Lung (tissue), 12 donors: ENCODE measurements around the gene TASP1. TPM values are rescaled to one million over a fixed set of nuclear protein-coding genes. Genes with fewer than 3 reads are reported as not detected.

Source experiments
- ATAC-seq: fragments of 200-7000 bp; cut with Tn5 transposase; one replicate; pipeline ENCODE4 v1.9.1; 2020; ENCODE audit warnings: moderate number of reproducible peaks; ENCODE audit not compliant: insufficient read depth, low FRiP score
- DNase-seq, 3 donors: peaks; one replicate each; pipeline ENCODE4 v3.0.0-alpha.2; 2013 to 2017
- H3K27ac ChIP-seq, 2 donors: one replicate each; pipeline ENCODE4 v1.5.1; 2013; ENCODE audit warnings: mild to moderate bottlenecking in 2 of 2, moderate library complexity in 2 of 2, control low read depth in 1 of 2, inconsistent platforms in 1 of 2, low read depth in 1 of 2, low read length in 1 of 2
- H3K27me3 ChIP-seq, 3 donors: one replicate each; pipeline ENCODE4 v1.5.1; 2013; ENCODE audit warnings: low read length in 2 of 3; ENCODE audit not compliant: control insufficient read depth in 3 of 3, insufficient read depth in 3 of 3
- H3K36me3 ChIP-seq, 4 donors: one replicate each; pipeline ENCODE4 v1.5.1; 2013; ENCODE audit warnings: low read length in 4 of 4, mild to moderate bottlenecking in 1 of 4, moderate library complexity in 1 of 4; ENCODE audit not compliant: control insufficient read depth in 4 of 4, insufficient read depth in 4 of 4
- H3K4me1 ChIP-seq, 5 donors: one replicate each; pipeline ENCODE4 v1.5.1; 2013; ENCODE audit warnings: low read length in 5 of 5, mild to moderate bottlenecking in 2 of 5, moderate library complexity in 1 of 5; ENCODE audit not compliant: control insufficient read depth in 5 of 5, insufficient read depth in 5 of 5
- H3K4me3 ChIP-seq: one replicate; pipeline ENCODE4 v1.5.1; 2013; ENCODE audit warnings: mild to moderate bottlenecking, control low read depth, moderate library complexity
- H3K9ac ChIP-seq, 2 donors: one replicate each; pipeline ENCODE4 v1.5.1; 2013; ENCODE audit warnings: low read length in 2 of 2, control low read depth in 1 of 2; ENCODE audit not compliant: insufficient read depth in 1 of 2
- H3K9me3 ChIP-seq, 4 donors: one replicate each; pipeline ENCODE4 v1.5.1; 2013; ENCODE audit warnings: low read length in 3 of 4, mild to moderate bottlenecking in 1 of 4, moderate library complexity in 1 of 4; ENCODE audit not compliant: control insufficient read depth in 4 of 4, insufficient read depth in 3 of 4
- WGBS, 2 donors: extraction: QIAGEN DNeasy Blood & Tissue Kit; methylation state at CpG; one replicate each; pipeline ENCODE4 v1.1.7; 2013; 5-methylcytosine and 5-hydroxymethylcytosine counted together
- polyA plus RNA-seq, 2 donors: library from polyadenylated mRNA; stranded (reverse); fragments of 200-250 nt; gene quantifications; one replicate each; pipeline ENCODE4 v1.2.1, GENCODE V29; 2013
- total RNA-seq, 2 donors: library from RNA; depleted of rRNA in 1 of 2; stranded (reverse); fragments of >200 nt in 1 of 2; gene quantifications; one replicate each; pipeline ENCODE4 v1.2.1, GENCODE V29; 2014 to 2021
- TF ChIP-seq, protein P1 (sequence below): IDR thresholded peaks from 2 replicates; pipeline ENCODE4 v1.5.1; 2012; ENCODE audit warnings: mild to moderate bottlenecking; ENCODE audit errors: control extremely low read depth, extremely low read depth
- donor health status: control.
- donor health status: control.
- donor health status: Bipolar disorder and iron deficiency.
- donor health status: healthy.
- donor health status: DM: yes; HTN: yes; CAD: no.

The TASP1 gene
- total and polyA plus RNA-seq, 4 donors, result 5.0 to 26.5 (median 11.5) TPM

DNA sequence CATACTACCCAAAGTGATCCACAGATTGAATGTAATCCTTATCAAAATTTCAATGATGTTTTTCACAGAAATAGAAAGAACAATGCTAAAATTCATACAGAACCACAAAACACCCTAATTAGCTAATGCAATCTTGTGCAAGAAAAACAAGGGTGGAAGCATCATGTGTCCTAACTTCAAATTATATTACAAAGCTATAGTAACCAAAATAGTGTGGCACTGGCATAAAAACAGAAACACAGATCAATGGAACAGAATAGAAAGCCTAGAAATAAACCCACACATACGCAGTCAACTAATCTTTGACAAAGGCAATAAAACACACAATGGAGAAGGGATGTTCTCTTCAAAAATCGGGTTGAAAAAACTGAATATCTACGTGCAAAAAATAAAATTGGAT lies 131.1 kb downstream of the TASP1 start:
- no peaks in the 10 kb centered on the region for H3K27me3 ChIP-seq
- no peak overlapping the region for H3K4me3 ChIP-seq
- H3K9me3 ChIP-seq, result peaks cover under 1 to 13% (median 5%) of the 10 kb centered on the region in 4 donors
- peaks cover 0 to 8% (median 3%) of the 10 kb centered on the region in 4 donors for H3K36me3 ChIP-seq
- H3K4me1 ChIP-seq, result no peaks in the 10 kb centered on the region
- H3K9ac ChIP-seq, result no peak overlapping the region
- 64% methylated on average over 3 of the region's 3 CpGs for WGBS, 2 donors
- no peak for DNase-seq
- no peak for ATAC-seq
- TF ChIP-seq, protein P1, sequence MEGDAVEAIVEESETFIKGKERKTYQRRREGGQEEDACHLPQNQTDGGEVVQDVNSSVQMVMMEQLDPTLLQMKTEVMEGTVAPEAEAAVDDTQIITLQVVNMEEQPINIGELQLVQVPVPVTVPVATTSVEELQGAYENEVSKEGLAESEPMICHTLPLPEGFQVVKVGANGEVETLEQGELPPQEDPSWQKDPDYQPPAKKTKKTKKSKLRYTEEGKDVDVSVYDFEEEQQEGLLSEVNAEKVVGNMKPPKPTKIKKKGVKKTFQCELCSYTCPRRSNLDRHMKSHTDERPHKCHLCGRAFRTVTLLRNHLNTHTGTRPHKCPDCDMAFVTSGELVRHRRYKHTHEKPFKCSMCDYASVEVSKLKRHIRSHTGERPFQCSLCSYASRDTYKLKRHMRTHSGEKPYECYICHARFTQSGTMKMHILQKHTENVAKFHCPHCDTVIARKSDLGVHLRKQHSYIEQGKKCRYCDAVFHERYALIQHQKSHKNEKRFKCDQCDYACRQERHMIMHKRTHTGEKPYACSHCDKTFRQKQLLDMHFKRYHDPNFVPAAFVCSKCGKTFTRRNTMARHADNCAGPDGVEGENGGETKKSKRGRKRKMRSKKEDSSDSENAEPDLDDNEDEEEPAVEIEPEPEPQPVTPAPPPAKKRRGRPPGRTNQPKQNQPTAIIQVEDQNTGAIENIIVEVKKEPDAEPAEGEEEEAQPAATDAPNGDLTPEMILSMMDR, result no peak
- no peak overlapping the region for H3K27ac ChIP-seq

DNA sequence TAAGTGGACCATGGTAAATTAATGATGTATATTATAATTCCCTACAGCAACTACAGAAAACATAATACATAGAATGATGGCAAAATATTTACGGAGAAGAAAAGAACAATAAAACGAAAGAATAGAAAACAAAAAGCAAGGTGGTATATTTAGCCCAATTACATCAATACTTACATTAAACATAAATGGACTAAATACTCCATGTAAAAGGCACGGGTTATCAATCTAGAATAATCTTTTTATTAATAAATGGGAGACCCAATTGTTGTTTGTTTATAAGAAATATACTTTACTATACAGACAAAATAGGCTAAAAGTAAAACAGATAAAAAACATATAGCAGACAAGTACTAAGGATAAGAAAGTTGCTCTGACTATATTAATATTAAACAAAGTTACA lies 137.2 kb downstream of the TASP1 start:
- Histone ChIP-seq H3K9ac (no peak overlapping the region), H3K27me3 (no peaks in the 10 kb centered on the region), H3K4me3 (no peak overlapping the region), H3K36me3 (peaks cover 0 to 17% (median 5%) of the 10 kb centered on the region in 4 donors), H3K4me1 (no peaks in the 10 kb centered on the region), H3K27ac (no peak overlapping the region), H3K9me3 (peaks cover 2 to 11% (median 7%) of the 10 kb centered on the region in 4 donors)
- DNase-seq (no peak), ATAC-seq (no peak)
- 95 to 96% methylated on average over 3 of the region's 3 CpGs for WGBS, 2 donors
- TF ChIP-seq, protein P1, result no peak

DNA sequence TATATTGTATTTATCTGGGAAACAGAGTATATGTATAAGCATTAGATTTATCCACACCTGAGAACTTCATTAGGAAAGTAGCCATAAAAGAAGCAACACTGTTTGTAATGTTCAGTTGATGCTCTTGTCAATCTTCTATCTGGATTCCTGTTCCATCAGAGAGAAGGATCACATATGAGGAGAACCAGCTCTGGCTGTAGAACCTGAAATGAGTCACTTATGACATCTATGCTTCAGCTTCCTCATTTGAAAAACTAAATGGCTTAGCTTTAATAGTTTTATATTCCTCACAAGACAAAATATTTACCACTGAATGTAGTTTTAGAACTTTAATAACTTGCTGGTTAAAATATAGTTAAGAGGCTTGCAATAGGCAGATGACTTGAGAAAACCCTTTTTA lies 144.7 kb downstream of the TASP1 start:
- DNase-seq (no peak), ATAC-seq (no peak)
- Histone ChIP-seq H3K27ac (no peak overlapping the region), H3K27me3 (no peaks in the 10 kb centered on the region), H3K9ac (no peak overlapping the region), H3K4me3 (no peak overlapping the region), H3K4me1 (peaks cover 0 to 9% (median 5%) of the 10 kb centered on the region in 5 donors), H3K9me3 (peaks cover 0 to 3% (median 1%) of the 10 kb centered on the region in 4 donors), H3K36me3 (peaks cover 0 to 3% (median 0%) of the 10 kb centered on the region in 4 donors)
- TF ChIP-seq, protein P1, result no peak

DNA sequence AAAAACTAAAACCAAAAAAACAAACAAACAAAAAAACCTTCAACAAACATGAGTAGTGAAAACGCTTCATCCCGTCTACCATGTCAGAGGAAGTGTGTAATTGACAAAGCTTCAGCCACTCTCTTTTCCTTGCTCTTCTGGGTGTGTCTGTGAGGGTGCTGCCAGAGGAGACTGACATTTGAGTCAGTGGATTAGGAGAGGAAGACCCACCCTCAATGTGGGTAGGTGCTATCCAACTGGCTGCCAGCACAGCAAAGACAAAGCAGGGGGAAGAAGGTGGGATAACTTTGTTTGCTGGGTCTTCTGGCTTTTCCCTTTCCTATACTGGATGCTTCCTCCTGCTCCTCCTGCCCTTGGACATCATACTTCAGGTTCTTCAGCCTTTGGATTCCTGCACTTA lies 145.6 kb downstream of the TASP1 start:
- H3K27ac ChIP-seq, result no peak overlapping the region
- ATAC-seq (no peak), DNase-seq (no peak)
- H3K4me1 ChIP-seq, result peaks cover 0 to 9% (median 5%) of the 10 kb centered on the region in 5 donors
- peaks cover 0 to 2% (median 0%) of the 10 kb centered on the region in 4 donors for H3K36me3 ChIP-seq
- TF ChIP-seq, protein P1, result no peak
- H3K9ac ChIP-seq, result no peak overlapping the region
- no peak overlapping the region for H3K4me3 ChIP-seq
- peaks cover 0 to 2% (median 0%) of the 10 kb centered on the region in 4 donors for H3K9me3 ChIP-seq
- H3K27me3 ChIP-seq, result no peaks in the 10 kb centered on the region
- WGBS, 2 donors, result 50 to 72% methylated on average over 2 of the region's 2 CpGs
